Aorta (tissue), 5 donors: ENCODE results near the gene TSPAN33. TPM values are rescaled to one million over a fixed set of nuclear protein-coding genes. Genes with fewer than 3 reads are reported as not detected.
"Not testable (repeated sequence)": the region's sequence is repeated elsewhere in the genome, so short reads cannot be mapped to it uniquely, and the experiment has no call there.

Experiments
- ATAC-seq: fragments of 200-7000 bp; cut with Tn5 transposase; one replicate; pipeline ENCODE4 v1.9.1; 2022; ENCODE audit warnings: moderate library complexity; ENCODE audit not compliant: low FRiP score
- DNase-seq, 2 donors: peaks; one replicate each; pipeline ENCODE4 v3.0.0-alpha.2; 2020
- H3K27ac ChIP-seq, 2 donors: one replicate each; pipeline ENCODE4 v1.5.1; 2013; ENCODE audit warnings: low read length in 2 of 2, mild to moderate bottlenecking in 2 of 2, moderate library complexity in 2 of 2, control low read depth in 1 of 2, inconsistent platforms in 1 of 2, low read depth in 1 of 2
- H3K27me3 ChIP-seq, 2 donors: one replicate each; pipeline ENCODE4 v1.6.1; 2013; ENCODE audit warnings: control low read depth in 1 of 2, low read length in 1 of 2, mild to moderate bottlenecking in 1 of 2, moderate library complexity in 1 of 2; ENCODE audit not compliant: insufficient read depth in 2 of 2, control insufficient read depth in 1 of 2
- H3K36me3 ChIP-seq, 2 donors: one replicate each; pipeline ENCODE4 v1.6.1; 2013; ENCODE audit warnings: control low read depth in 1 of 2, low read length in 1 of 2, mild to moderate bottlenecking in 1 of 2; ENCODE audit not compliant: insufficient read depth in 2 of 2, control insufficient read depth in 1 of 2
- H3K4me1 ChIP-seq, 2 donors: one replicate each; pipeline ENCODE4 v1.6.1; 2013; ENCODE audit warnings: low read length in 2 of 2, control low read depth in 1 of 2, mild to moderate bottlenecking in 1 of 2, moderate library complexity in 1 of 2; ENCODE audit not compliant: insufficient read depth in 2 of 2, control insufficient read depth in 1 of 2
- H3K4me3 ChIP-seq, 2 donors: one replicate each; pipeline ENCODE4 v1.5.1; 2013; ENCODE audit warnings: low read length in 2 of 2, control low read depth in 1 of 2, mild to moderate bottlenecking in 1 of 2
- H3K9me3 ChIP-seq: one replicate; pipeline ENCODE4 v1.6.1; 2013; ENCODE audit warnings: mild to moderate bottlenecking, low read length; ENCODE audit not compliant: control insufficient read depth
- WGBS, 2 donors: extraction: QIAGEN DNeasy Blood & Tissue Kit; methylation state at CpG; one replicate each; pipeline ENCODE4 v1.1.7; 2013; 5-methylcytosine and 5-hydroxymethylcytosine counted together
- intact Hi-C, 2 donors: fragments of 100-400 bp; cut with DNase I; formaldehyde crosslinking; loops; one replicate each; pipeline versions ENCODE4 v1.14.2 to v1.15.0; 2022
- polyA plus RNA-seq, 2 donors: library from polyadenylated mRNA; stranded (reverse); fragments of 200-250 nt; gene quantifications; one replicate each; pipeline ENCODE4 v1.2.3, GENCODE V29; 2013
- total RNA-seq, 2 donors: library from RNA; stranded (reverse); fragmentation: NEBNext Ultra II Directional; extraction: Animal tissue kit (Norgen Biotek cat#: 25700); gene quantifications; one replicate each; pipeline ENCODE4 v1.2.1, GENCODE V29; 2021
- donor health status: healthy with polysubstance abuse.
- donor health status: Bipolar disorder and iron deficiency.
- donor health status: DM: no; HTN: no; CAD: no.
- donor health status: DM: no; HTN: no; CAD: no.
- donor health status: DM: yes; HTN: yes; CAD: no.

The TSPAN33 gene
- total and polyA plus RNA-seq, 4 donors: 2.5 to 16.5 (median 7.6) TPM

DNA sequence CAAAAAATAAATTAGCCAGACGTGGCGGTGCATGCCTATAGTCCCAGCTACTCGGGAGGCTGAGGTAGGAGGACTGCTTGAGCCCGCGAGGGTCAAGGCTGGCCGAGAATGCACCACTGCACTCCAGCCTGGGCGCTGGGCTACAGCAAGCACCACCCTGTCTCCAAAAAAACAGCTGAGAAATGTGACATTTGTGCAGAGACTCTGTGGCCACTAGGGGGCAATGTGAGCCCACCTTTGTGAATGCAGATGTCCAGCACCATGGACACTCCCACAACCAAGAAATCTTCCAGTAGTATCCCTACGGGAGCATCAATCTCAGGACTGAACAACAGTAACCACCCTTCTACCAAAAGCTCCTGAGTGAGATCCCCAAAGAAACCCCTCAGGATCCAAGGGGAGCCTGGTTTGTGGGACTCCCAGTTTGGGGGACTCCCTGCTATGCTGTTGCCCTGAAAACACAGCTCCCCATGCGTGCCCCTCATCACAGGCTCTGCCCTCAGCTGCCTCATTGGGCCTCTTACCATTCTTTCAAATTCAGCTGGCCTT lies 74.1 kb downstream of the TSPAN33 start:
- ATAC-seq: peak; percentile 88
- 10 to 14% methylated on average over 9 of the region's 9 CpGs for WGBS, 2 donors
- intact Hi-C loops: loop anchor here (2.0 to 5.0 kb wide), 3 partner anchors 52 to 254 kb away; no protein-coding TSS in a partner anchor

DNA sequence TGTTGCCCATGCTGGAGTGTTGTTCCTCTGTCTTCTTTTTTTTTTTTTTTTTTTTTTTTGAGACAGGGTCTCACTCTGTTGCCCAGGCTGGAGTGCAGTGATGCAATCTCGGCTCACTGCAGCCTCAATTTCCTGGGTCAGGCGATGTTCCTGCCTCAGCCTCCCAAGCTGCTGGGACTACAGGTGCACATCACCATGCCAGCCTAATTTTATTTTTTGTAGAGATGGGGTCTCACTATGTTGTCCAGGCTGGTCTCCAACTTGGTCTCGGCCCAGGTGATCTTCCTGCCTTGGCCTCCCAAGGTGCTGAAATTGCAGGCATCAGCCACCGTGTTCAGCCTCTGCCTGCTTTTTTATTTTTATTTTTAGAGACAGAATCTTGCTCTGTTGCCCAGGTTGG lies 74.7 kb downstream of the TSPAN33 start:
- not testable (repeated sequence) for H3K4me1 ChIP-seq, H3K36me3 ChIP-seq, H3K4me3 ChIP-seq, H3K9me3 ChIP-seq, DNase-seq, H3K27me3 ChIP-seq, ATAC-seq, H3K27ac ChIP-seq
- intact Hi-C loops: loop anchor here (2.0 to 5.0 kb wide), 3 partner anchors 52 to 253 kb away; no protein-coding TSS in a partner anchor
- 84 to 86% methylated on average over 4 of the region's 4 CpGs for WGBS, 2 donors

More for the DNA sequence above, 74.1 kb downstream of the TSPAN33 start:
- no peaks in the 10 kb centered on the region for H3K36me3 ChIP-seq
- DNase-seq: peak; percentile 86 to 89
- no peaks in the 10 kb centered on the region for H3K9me3 ChIP-seq
- no peaks in the 10 kb centered on the region for H3K4me1 ChIP-seq
- H3K27me3 ChIP-seq: no peaks in the 10 kb centered on the region
- no peak overlapping the region for H3K4me3 ChIP-seq
- H3K27ac ChIP-seq: no peak overlapping the region

Other genes with a start within 250 kb of the TSPAN33 start
- gene KCP, start 234.0 kb upstream of the TSPAN33 start, total RNA-seq: 1 to 10 TPM; 2.1 to 6.1 TPM
- under 1 TPM in 1 of 2 donors, not detected in 1; 0.15 TPM for gene KCP, start 234.0 kb upstream of the TSPAN33 start, polyA plus RNA-seq
- 10 to 100 TPM in 1 of 2 donors, 1 to 10 TPM in 1; 9.6 to 15.5 TPM for gene IRF5, start 206.8 kb upstream of the TSPAN33 start, total RNA-seq
- 1 to 10 TPM; 4.0 to 7.8 TPM for gene IRF5, start 206.8 kb upstream of the TSPAN33 start, polyA plus RNA-seq
- 10 to 100 TPM; 27.2 to 31.4 TPM for gene TNPO3, start 89.6 kb upstream of the TSPAN33 start, total RNA-seq
- gene TNPO3, start 89.6 kb upstream of the TSPAN33 start, polyA plus RNA-seq: 10 to 100 TPM; 10.5 to 13.2 TPM
- 10 to 100 TPM in 1 of 2 donors, 1 to 10 TPM in 1; 7.6 to 17.6 TPM for gene SMO, start 43.9 kb downstream of the TSPAN33 start, total RNA-seq
- gene SMO, start 43.9 kb downstream of the TSPAN33 start, polyA plus RNA-seq: 10 to 100 TPM in 1 of 2 donors, 1 to 10 TPM in 1; 2.9 to 13.0 TPM
- gene AHCYL2, start 80.3 kb downstream of the TSPAN33 start, total RNA-seq: 10 to 100 TPM; 12.0 to 19.9 TPM
- gene AHCYL2, start 80.3 kb downstream of the TSPAN33 start, polyA plus RNA-seq: 1 to 10 TPM; 7.9 to 9.8 TPM